CD4-positive, CD25-positive, alpha-beta regulatory T cell (primary cell): ENCODE results near the gene PRKCQ. TPM values are rescaled to one million over a fixed set of nuclear protein-coding genes. Genes with fewer than 3 reads are reported as not detected.

ENCODE experiments used
- ATAC-seq, 2 donors: fragments of 150-1000 bp; cut with Tn5 transposase; one replicate each; pipeline ENCODE4 v1.10.0; 2021; ENCODE audit warnings: low read depth in 2 of 2, moderate number of reproducible peaks in 2 of 2, moderate library complexity in 1 of 2
- DNase-seq, 3 donors: peaks; one replicate each; pipeline versions ENCODE4 v3.0.0 to v3.0.0-alpha.2; 2012 to 2022; ENCODE audit warnings: mixed read lengths in 1 of 3
- H3K27ac ChIP-seq: one replicate; pipeline ENCODE4 v1.7.0; 2013; ENCODE audit warnings: mild to moderate bottlenecking, low read length; ENCODE audit not compliant: insufficient read depth, poor library complexity, severe bottlenecking
- H3K27me3 ChIP-seq: one replicate; pipeline ENCODE4 v1.7.0; 2013; ENCODE audit warnings: low read length; ENCODE audit not compliant: control insufficient read depth, insufficient read depth
- H3K36me3 ChIP-seq: one replicate; pipeline ENCODE4 v1.7.0; 2013; ENCODE audit warnings: mild to moderate bottlenecking, low read length, moderate library complexity; ENCODE audit not compliant: control insufficient read depth, insufficient read depth
- H3K4me1 ChIP-seq: 2 replicates; pipeline ENCODE4 v1.7.0; 2013; ENCODE audit warnings: mild to moderate bottlenecking, low read length; ENCODE audit not compliant: insufficient read depth, control insufficient read depth, poor library complexity, severe bottlenecking
- H3K4me3 ChIP-seq: one replicate; pipeline ENCODE4 v1.7.0; 2013; ENCODE audit warnings: low read depth, mild to moderate bottlenecking, low read length, moderate library complexity
- H3K9me3 ChIP-seq, 2 experiments: 1 replicate in 1 of 2; 2 replicates in 1 of 2; pipeline ENCODE4 v1.7.0; 2013; ENCODE audit warnings: low read length in 2 of 2, mild to moderate bottlenecking in 1 of 2, moderate library complexity in 1 of 2; ENCODE audit not compliant: control insufficient read depth in 2 of 2
- H3K27ac Mint-ChIP-seq, 3 donors: one replicate each; pipeline ENCODE4 v1.8.0; 2020 to 2022; ENCODE audit warnings: mild to moderate bottlenecking in 3 of 3, mixed read lengths in 3 of 3, moderate library complexity in 2 of 3
- H3K27me3 Mint-ChIP-seq: one replicate; pipeline ENCODE4 v1.8.0; 2022; ENCODE audit warnings: mild to moderate bottlenecking, mixed read lengths
- H3K36me3 Mint-ChIP-seq: one replicate; pipeline ENCODE4 v1.8.0; 2020; ENCODE audit warnings: mixed read lengths
- H3K4me1 Mint-ChIP-seq, 4 donors: one replicate each; pipeline ENCODE4 v1.8.0; 2020 to 2022; ENCODE audit warnings: mixed read lengths in 4 of 4, mild to moderate bottlenecking in 1 of 4
- H3K4me3 Mint-ChIP-seq, 4 donors: one replicate each; pipeline ENCODE4 v1.8.0; 2020 to 2022; ENCODE audit warnings: mild to moderate bottlenecking in 4 of 4, mixed read lengths in 4 of 4, moderate library complexity in 3 of 4
- H3K9me3 Mint-ChIP-seq, 7 donors: one replicate each; pipeline ENCODE4 v1.8.0; 2020 to 2022; ENCODE audit warnings: mixed read lengths in 7 of 7, mild to moderate bottlenecking in 3 of 7, moderate library complexity in 2 of 7
- polyA plus RNA-seq, 4 donors: library from polyadenylated mRNA; unstranded; fragments of 300-500 nt; fragmentation: Illumina TruSeq; gene quantifications; one replicate each; pipeline ENCODE4 v1.2.3, GENCODE V29; 2021
- total RNA-seq: library from RNA; stranded (reverse); gene quantifications from one replicate; pipeline ENCODE4 v1.2.3, GENCODE V29; 2022

The PRKCQ gene
- total and polyA plus RNA-seq, 5 donors from 2014 or later = 62.4 to 87.3 (median 69.2) TPM

GRCh38 chr10:6399879-6400278, 180.2 kb downstream of the PRKCQ start:
- Mint-ChIP-seq H3K4me3 (no peak overlapping the region), H3K27me3 (peaks cover 12% of the 10 kb centered on the region), H3K27ac (peak overlapping the region in 2 of 3 donors; percentile 46 to 49), H3K9me3 (no peaks in the 10 kb centered on the region), H3K4me1 (peaks cover 0 to 16% (median 3%) of the 10 kb centered on the region in 4 donors), H3K36me3 (no peaks in the 10 kb centered on the region)
- Histone ChIP-seq H3K27me3 (no peaks in the 10 kb centered on the region), H3K4me3 (no peak overlapping the region), H3K36me3 (no peaks in the 10 kb centered on the region), H3K9me3 (no peaks in the 10 kb centered on the region), H3K27ac (no peak overlapping the region), H3K4me1 (peaks cover 5% of the 10 kb centered on the region)
- ATAC-seq (no peak), DNase-seq (no peak)

- Mint-ChIP-seq H3K27ac (no peak overlapping the region), H3K4me1 (peaks cover 0 to 16% (median 3%) of the 10 kb centered on the region in 4 donors), H3K4me3 (no peak overlapping the region), H3K9me3 (no peaks in the 10 kb centered on the region), H3K27me3 (peaks cover 12% of the 10 kb centered on the region), H3K36me3 (peaks cover under 1% of the 10 kb centered on the region)
- Histone ChIP-seq H3K4me1 (peaks cover 5% of the 10 kb centered on the region), H3K4me3 (no peak overlapping the region), H3K9me3 (no peaks in the 10 kb centered on the region), H3K36me3 (no peaks in the 10 kb centered on the region), H3K27ac (no peak overlapping the region), H3K27me3 (no peaks in the 10 kb centered on the region)
- DNase-seq (no peak), ATAC-seq (no peak)
Measured at GRCh38 chr10:6399231-6399741, 180.8 kb downstream of the PRKCQ start.

DNA sequence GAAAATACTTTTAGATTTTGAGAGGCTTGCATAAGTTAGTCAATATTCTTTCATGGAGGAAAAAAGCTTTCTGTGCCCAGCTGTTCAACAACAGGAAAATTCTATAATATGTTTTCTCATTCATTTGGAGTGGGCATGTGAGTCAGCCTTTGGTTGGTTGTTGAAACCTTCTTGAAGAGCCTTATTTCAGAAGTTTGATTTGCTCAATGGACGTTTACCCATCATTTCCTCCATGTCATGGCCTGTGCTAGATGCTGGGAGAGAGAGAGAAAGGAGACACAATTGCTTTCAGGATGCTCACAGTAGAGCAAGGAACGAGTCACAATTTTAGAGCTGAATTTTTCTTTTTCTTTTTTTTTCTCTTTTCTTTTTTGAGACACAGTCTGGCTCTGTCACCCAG, 181.7 kb downstream of the PRKCQ start:
- peaks cover 7% of the 10 kb centered on the region for H3K36me3 Mint-ChIP-seq
- H3K27ac ChIP-seq = no peak overlapping the region
- peaks cover 0 to 12% (median 3%) of the 10 kb centered on the region in 4 donors for H3K4me1 Mint-ChIP-seq
- H3K27me3 Mint-ChIP-seq = peaks cover 8% of the 10 kb centered on the region
- ATAC-seq (no peak), DNase-seq (no peak)
- no peaks in the 10 kb centered on the region for H3K36me3 ChIP-seq
- peaks cover 5% of the 10 kb centered on the region for H3K4me1 ChIP-seq
- H3K4me3 Mint-ChIP-seq = no peak overlapping the region
- H3K9me3 ChIP-seq = no peaks in the 10 kb centered on the region
- no peaks in the 10 kb centered on the region for H3K9me3 Mint-ChIP-seq
- H3K4me3 ChIP-seq = no peak overlapping the region
- H3K27ac Mint-ChIP-seq = peak overlapping the region in 1 of 3 donors; percentile 17
- no peaks in the 10 kb centered on the region for H3K27me3 ChIP-seq

- Mint-ChIP-seq H3K4me1 (peaks cover 0 to 2% (median 1%) of the 10 kb centered on the region in 4 donors), H3K4me3 (no peak overlapping the region), H3K27ac (peak overlapping the region in 1 of 3 donors; percentile 32), H3K27me3 (peaks cover 5% of the 10 kb centered on the region), H3K36me3 (peaks cover 15% of the 10 kb centered on the region), H3K9me3 (peaks cover 0 to 1% (median 0%) of the 10 kb centered on the region in 7 donors)
- ATAC-seq (no peak), DNase-seq (no peak)
- Histone ChIP-seq H3K4me3 (no peak overlapping the region), H3K27me3 (no peaks in the 10 kb centered on the region), H3K4me1 (peaks cover 1% of the 10 kb centered on the region), H3K36me3 (no peaks in the 10 kb centered on the region), H3K9me3 (no peaks in the 10 kb centered on the region), H3K27ac (no peak overlapping the region)
Measured at GRCh38 chr10:6396652-6397051, 183.4 kb downstream of the PRKCQ start.

DNA sequence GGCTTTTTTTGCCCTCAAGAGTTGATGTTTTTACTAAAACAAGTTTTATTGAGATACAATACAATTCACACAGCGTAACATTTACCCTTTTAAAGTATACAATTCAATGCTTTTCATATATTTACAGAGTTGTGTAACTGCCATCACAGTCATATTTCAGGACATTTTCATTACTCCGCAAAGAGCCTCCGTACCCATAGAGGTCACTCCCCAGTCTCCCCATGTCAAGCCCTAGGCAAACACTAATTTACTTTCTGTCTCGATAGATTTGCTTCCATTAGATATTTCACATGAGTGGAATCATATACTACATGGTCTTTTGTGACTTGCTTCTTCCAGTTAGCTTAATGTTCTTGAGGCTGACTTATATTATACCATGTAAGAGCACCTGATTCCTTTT, 183.8 kb downstream of the PRKCQ start:
- no peaks in the 10 kb centered on the region for H3K9me3 ChIP-seq
- H3K27me3 ChIP-seq = no peaks in the 10 kb centered on the region
- Mint-ChIP-seq H3K4me3 (no peak overlapping the region), H3K4me1 (no peaks in the 10 kb centered on the region), H3K9me3 (peaks cover 0 to 3% (median 1%) of the 10 kb centered on the region in 7 donors), H3K36me3 (peaks cover 15% of the 10 kb centered on the region), H3K27ac (no peak overlapping the region), H3K27me3 (peaks cover 4% of the 10 kb centered on the region)
- no peaks in the 10 kb centered on the region for H3K4me1 ChIP-seq
- ATAC-seq (no peak), DNase-seq (no peak)
- H3K36me3 ChIP-seq = no peaks in the 10 kb centered on the region
- H3K27ac ChIP-seq = no peak overlapping the region
- no peak overlapping the region for H3K4me3 ChIP-seq

GRCh38 chr10:6395606-6396005, 184.5 kb downstream of the PRKCQ start:
- Histone ChIP-seq H3K27ac (no peak overlapping the region), H3K27me3 (no peaks in the 10 kb centered on the region), H3K4me3 (no peak overlapping the region), H3K36me3 (no peaks in the 10 kb centered on the region), H3K9me3 (no peaks in the 10 kb centered on the region), H3K4me1 (no peaks in the 10 kb centered on the region)
- Mint-ChIP-seq H3K27me3 (peaks cover 4% of the 10 kb centered on the region), H3K27ac (no peak overlapping the region), H3K36me3 (peaks cover 19% of the 10 kb centered on the region), H3K9me3 (peaks cover 0 to 6% (median 1%) of the 10 kb centered on the region in 7 donors), H3K4me3 (no peak overlapping the region), H3K4me1 (no peaks in the 10 kb centered on the region)
- DNase-seq (no peak), ATAC-seq (no peak)

- ATAC-seq (no peak), DNase-seq (no peak)
- Mint-ChIP-seq H3K36me3 (peaks cover 19% of the 10 kb centered on the region), H3K4me1 (no peaks in the 10 kb centered on the region), H3K4me3 (no peak overlapping the region), H3K27me3 (peaks cover 4% of the 10 kb centered on the region), H3K9me3 (peaks cover 0 to 19% (median 6%) of the 10 kb centered on the region in 7 donors), H3K27ac (no peak overlapping the region)
- H3K4me3 ChIP-seq = no peak overlapping the region
- H3K27ac ChIP-seq = no peak overlapping the region
- H3K4me1 ChIP-seq = no peaks in the 10 kb centered on the region
- H3K9me3 ChIP-seq = peaks cover 10 to 15% of the 10 kb centered on the region in 2 experiments
- no peaks in the 10 kb centered on the region for H3K27me3 ChIP-seq
- H3K36me3 ChIP-seq = no peaks in the 10 kb centered on the region
Measured at GRCh38 chr10:6394084-6394483, 186.0 kb downstream of the PRKCQ start.

- no peak overlapping the region for H3K27ac ChIP-seq
- Mint-ChIP-seq H3K36me3 (peaks cover 19% of the 10 kb centered on the region), H3K4me1 (no peaks in the 10 kb centered on the region), H3K4me3 (no peak overlapping the region), H3K9me3 (peaks cover 0 to 19% (median 9%) of the 10 kb centered on the region in 7 donors), H3K27ac (no peak overlapping the region), H3K27me3 (peaks cover 6% of the 10 kb centered on the region)
- no peaks in the 10 kb centered on the region for H3K27me3 ChIP-seq
- no peak for ATAC-seq
- H3K36me3 ChIP-seq = no peaks in the 10 kb centered on the region
- H3K4me3 ChIP-seq = no peak overlapping the region
- peaks cover 10 to 15% of the 10 kb centered on the region in 2 experiments for H3K9me3 ChIP-seq
- no peaks in the 10 kb centered on the region for H3K4me1 ChIP-seq
- DNase-seq = no peak
Measured at GRCh38 chr10:6393168-6393567, 186.9 kb downstream of the PRKCQ start.
